ENCODE results near the gene STEAP1.
"Not testable (repeated sequence)": the region's sequence is repeated elsewhere in the genome, so short reads cannot be mapped to it uniquely, and the experiment has no call there.

Gene STEAP1

DNA sequence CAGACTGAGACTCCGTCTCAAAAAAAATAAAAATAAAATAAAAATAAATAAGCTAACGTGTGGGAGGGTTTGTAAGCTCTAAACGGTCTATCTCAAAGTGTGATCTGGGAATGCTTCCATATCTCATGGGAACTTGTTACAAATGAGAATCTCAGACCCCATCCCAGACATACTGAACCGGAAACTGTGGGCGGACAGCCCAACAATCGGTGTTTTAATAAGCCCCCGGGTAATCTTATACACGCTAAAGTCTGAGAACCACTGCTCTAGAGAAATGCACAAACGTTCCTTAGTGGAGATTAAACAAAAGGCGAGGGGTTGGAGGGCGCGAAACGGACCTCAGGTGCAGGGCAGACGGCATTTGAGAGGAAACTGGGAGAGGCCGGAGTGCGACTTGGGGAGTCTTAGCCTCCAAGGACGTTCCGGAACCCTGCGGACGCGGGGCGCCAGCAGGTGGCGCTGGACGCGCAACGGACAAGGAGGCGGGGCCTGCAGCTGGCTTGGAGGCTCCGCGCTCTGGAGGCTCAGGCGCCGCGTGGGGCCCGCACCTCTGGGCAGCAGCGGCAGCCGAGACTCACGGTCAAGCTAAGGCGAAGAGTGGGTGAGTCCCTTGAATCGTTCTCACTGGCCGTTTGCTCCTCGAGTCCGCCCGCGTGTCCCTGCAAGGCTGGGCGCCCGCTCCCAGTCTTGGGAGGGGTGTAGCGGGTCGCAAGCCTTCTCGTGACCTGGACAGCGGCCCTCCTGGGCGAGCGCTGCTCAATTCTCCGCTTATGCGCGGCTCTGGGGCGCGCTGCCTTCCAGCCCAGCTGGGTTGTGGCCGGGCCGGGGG, at the start of gene STEAP1:
TSS of gene STEAP1 (plus strand) at position 527 of the 829 bp plus-strand sequence. CDS start 5,320 bp downstream, outside the sequence.
- not testable (repeated sequence) for H3K36me3 ChIP-seq (ENCODE audit: control insufficient read depth, insufficient read depth, low read length); H3K27me3 ChIP-seq (ENCODE audit: control insufficient read depth, insufficient read depth, low read length)
- peak within 1 kb of the TSS; percentile 57 for H3K9ac ChIP-seq (ENCODE audit: low read length)

DNA sequence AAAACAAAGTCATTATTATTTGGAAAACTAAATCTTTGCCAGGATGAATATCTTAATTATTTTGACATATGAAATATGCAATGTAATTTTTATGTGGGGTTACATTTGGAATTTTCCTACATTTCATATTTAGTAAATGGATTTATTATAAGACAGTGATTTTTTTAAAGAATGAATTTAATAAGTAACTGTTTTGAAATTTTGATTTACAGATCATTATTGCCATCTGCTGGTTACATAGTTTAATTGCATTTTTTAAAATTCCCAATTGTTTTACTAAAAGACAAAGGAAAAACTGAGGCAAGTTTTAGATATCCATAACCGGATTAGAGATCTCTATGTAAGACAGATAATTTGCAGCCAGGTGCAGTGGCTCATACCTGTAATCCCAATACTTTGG, 39.3 kb upstream of the STEAP1 start:
- not testable (repeated sequence) for H3K4me3 ChIP-seq (ENCODE audit: low read length); H3K36me3 ChIP-seq (ENCODE audit: control insufficient read depth, insufficient read depth, low read length); H3K9me3 ChIP-seq (ENCODE audit: control insufficient read depth, low read length); H3K4me1 ChIP-seq (ENCODE audit: control insufficient read depth, insufficient read depth, low read length); H3K9ac ChIP-seq (ENCODE audit: low read length)
- H3K27me3 ChIP-seq (ENCODE audit: control insufficient read depth, insufficient read depth, low read length): peaks cover 14% of the 10 kb centered on the region

More for the DNA sequence above, at the start of gene STEAP1:
- H3K4me1 ChIP-seq (ENCODE audit: control insufficient read depth, insufficient read depth, low read length): peaks cover 22% of the 10 kb centered on the region
- not testable (repeated sequence) for H3K9me3 ChIP-seq (ENCODE audit: control insufficient read depth, low read length)
- peak within 1 kb of the TSS; percentile 9 for H3K4me3 ChIP-seq (ENCODE audit: low read length)

DNA sequence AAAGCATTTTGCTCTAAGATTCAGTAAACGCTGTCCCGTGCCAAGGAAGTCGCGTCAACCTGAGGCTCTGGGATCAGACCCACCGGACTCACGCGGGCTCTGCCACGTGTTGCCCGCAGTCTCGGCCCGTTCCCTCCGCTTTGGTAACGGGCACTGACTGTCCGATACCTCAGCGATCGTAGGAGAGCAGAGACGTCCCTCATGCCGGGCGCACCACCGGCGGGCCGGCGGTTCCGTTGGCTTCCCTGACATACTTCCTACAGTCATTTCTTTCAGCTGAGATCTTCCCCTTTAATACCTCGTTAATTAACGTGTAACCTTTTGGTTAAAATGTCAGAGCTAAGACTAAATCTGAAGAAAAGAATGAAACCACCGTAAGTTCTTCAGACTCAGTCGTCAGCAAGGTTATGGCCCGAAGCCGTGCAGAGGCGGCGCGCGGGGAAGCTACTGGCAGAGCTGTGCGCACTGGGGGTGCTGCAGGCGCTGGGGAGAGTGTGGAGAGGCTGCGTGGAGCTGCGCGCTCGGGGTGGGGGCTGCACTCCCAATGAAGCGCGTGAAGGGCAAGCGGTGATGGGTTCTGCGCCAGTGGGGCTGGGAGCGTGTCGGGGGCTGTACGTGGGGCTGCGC, 35.6 kb upstream of the STEAP1 start:
- peaks cover 14% of the 10 kb centered on the region for H3K27me3 ChIP-seq (ENCODE audit: control insufficient read depth, insufficient read depth, low read length)
- not testable (repeated sequence) for H3K9ac ChIP-seq (ENCODE audit: low read length); H3K36me3 ChIP-seq (ENCODE audit: control insufficient read depth, insufficient read depth, low read length); H3K9me3 ChIP-seq (ENCODE audit: control insufficient read depth, low read length); H3K4me3 ChIP-seq (ENCODE audit: low read length); H3K4me1 ChIP-seq (ENCODE audit: control insufficient read depth, insufficient read depth, low read length)

DNA sequence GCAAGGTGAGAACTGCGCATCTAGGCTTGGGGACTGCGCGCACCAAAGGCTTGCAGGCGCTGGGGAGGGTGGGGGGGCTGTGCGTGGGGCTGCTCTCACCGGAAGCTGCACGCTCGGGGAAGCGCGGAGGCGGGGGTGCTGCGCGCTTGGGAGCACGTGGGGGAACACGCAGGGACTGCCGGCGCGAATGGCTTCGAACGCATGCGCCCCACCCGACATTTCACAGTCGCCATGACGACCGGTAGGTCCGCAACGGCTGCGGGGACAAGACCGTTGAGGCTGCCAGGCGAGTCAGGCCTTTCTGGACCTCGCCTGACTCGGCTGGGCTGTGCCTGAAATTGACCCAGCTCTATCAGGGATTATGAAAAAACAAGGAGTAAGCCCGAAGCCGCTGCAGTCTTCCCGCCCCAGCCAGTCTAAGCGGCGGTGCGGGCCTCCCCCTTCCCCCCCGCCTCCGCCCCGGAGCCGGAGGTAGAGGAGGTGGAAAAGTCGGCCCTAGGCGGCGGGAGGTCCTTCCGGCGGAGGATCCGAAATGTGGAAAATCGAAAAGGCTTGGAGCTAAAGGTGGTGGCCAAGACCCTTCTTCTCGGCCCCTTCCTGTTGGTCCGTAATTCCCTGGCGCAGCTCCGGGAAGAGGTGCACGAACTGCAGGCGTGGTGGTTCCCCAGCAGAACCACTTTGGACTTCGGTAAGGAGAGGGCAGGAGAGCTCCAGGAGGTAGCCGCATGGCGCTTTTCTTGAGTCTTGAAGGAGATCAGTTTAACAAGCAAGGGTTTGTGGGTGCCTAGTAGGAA, 34.9 kb upstream of the STEAP1 start:
- Histone ChIP-seq H3K27me3 (ENCODE audit: control insufficient read depth, insufficient read depth, low read length) (peaks cover 14% of the 10 kb centered on the region), H3K4me1 (ENCODE audit: control insufficient read depth, insufficient read depth, low read length) (no peaks in the 10 kb centered on the region), H3K9ac (ENCODE audit: low read length) (no peak overlapping the region), H3K36me3 (ENCODE audit: control insufficient read depth, insufficient read depth, low read length) (no peaks in the 10 kb centered on the region), H3K9me3 (ENCODE audit: control insufficient read depth, low read length) (no peaks in the 10 kb centered on the region), H3K4me3 (ENCODE audit: low read length) (no peak overlapping the region)

DNA sequence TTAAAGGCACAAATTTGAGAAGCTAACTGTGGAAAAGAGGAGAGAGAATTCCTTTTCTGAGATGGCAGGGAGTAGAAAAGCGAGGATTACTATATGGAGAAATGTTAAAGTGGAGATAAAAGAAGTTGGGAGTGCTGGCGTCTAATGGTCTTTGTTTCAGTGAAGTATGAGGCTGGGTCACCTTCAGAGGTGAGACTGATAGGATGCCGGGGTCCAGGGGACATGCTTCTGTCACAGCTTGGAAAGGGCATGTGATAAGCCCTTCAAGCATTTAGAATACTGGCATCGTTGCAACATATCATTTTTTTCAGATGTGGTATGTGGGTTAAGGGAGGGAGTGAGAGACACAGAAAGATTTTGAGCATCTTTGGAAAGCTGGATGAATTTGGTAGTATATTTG, 34.1 kb upstream of the STEAP1 start:
- H3K4me3 ChIP-seq (ENCODE audit: low read length): not testable (repeated sequence)
- H3K27me3 ChIP-seq (ENCODE audit: control insufficient read depth, insufficient read depth, low read length): peaks cover 14% of the 10 kb centered on the region

DNA sequence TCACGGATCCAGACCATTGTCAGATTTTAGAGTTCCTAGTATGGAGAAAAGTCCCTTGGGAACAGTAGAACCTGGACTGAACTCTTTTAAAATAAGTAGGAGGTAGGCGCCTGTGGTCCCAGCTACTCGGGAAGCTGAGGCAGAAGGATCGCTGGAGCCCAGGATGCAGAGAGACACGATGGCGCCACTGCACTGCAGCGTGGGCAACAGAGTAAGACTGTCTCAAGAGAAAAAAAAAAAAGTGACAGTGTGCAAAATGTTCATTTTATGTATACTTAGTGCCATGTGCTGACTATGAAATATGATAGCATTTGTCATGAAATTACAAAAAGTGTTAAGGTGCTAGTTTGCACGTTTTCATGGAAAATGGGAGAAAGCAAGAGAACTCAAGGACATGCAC, 22.5 kb upstream of the STEAP1 start:
- H3K36me3 ChIP-seq (ENCODE audit: control insufficient read depth, insufficient read depth, low read length); H3K4me3 ChIP-seq (ENCODE audit: low read length); H3K9ac ChIP-seq (ENCODE audit: low read length); H3K9me3 ChIP-seq (ENCODE audit: control insufficient read depth, low read length); H3K27me3 ChIP-seq (ENCODE audit: control insufficient read depth, insufficient read depth, low read length); H3K4me1 ChIP-seq (ENCODE audit: control insufficient read depth, insufficient read depth, low read length): not testable (repeated sequence)

More for the DNA sequence above, 34.1 kb upstream of the STEAP1 start:
- not testable (repeated sequence) for H3K9me3 ChIP-seq (ENCODE audit: control insufficient read depth, low read length); H3K9ac ChIP-seq (ENCODE audit: low read length); H3K36me3 ChIP-seq (ENCODE audit: control insufficient read depth, insufficient read depth, low read length); H3K4me1 ChIP-seq (ENCODE audit: control insufficient read depth, insufficient read depth, low read length)

DNA sequence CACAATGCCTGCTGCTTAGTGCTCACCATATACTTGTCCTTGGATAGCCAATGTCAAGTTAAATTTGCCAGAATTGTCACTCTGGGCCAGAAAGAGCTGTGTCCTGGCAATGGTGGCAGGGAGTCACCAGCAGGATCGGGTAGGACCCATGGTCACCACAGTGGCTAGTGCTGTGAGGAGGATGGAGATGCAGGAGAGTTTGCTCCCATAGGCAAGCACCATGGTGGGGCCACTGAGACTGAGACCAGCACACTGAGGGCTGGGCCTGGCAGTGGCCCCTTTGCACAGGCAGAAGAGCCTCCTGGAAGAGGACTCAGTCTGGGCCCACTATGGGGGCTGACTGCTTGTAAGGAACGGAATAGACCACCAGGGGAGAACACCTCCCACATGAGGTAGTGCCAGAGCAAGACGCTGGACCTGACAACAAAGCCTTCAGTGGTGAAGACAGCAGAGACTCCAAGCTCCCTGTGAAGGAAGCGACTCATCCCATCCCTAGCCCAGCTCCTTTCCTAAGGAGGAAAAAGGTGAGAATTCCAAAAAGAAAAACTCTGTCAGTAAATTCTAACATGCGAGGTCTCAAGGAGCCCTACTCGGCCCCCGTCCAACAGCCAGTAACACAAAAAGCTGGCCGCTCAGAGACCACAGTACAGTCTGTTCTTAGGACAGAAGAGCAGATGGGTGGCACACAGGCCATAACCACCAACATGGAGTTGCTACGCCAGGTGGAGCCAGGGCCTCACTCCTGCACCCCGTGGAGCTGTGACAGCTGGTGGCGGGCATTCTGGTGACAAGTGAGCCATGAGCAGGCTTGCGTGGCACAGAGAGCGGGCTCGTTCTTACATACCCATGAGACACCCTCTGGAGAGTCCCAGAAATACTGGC, 6.9 kb upstream of the STEAP1 start:
- not testable (repeated sequence) for H3K27me3 ChIP-seq (ENCODE audit: control insufficient read depth, insufficient read depth, low read length); H3K4me3 ChIP-seq (ENCODE audit: low read length); H3K4me1 ChIP-seq (ENCODE audit: control insufficient read depth, insufficient read depth, low read length); H3K9me3 ChIP-seq (ENCODE audit: control insufficient read depth, low read length); H3K9ac ChIP-seq (ENCODE audit: low read length); H3K36me3 ChIP-seq (ENCODE audit: control insufficient read depth, insufficient read depth, low read length)

DNA sequence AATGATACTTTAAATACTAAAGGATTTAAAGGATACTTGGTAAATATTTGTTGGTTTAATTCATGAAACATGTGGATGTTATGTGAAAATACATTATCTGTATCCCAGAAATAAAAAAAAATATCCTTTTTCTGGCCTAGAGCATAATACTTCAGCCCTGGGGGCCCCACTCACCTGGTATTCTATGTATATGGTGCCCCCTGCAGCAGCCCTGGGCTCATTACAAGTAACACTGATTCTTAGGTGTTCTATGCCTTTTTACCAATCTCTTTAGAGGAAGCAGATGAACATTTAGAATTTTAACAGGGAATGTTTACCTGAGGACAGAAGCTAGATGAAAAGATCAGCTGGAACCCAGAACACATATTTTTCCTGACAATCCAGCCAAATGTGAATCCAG, 4.8 kb upstream of the STEAP1 start:
- not testable (repeated sequence) for H3K9me3 ChIP-seq (ENCODE audit: control insufficient read depth, low read length); H3K9ac ChIP-seq (ENCODE audit: low read length); H3K4me3 ChIP-seq (ENCODE audit: low read length); H3K27me3 ChIP-seq (ENCODE audit: control insufficient read depth, insufficient read depth, low read length); H3K36me3 ChIP-seq (ENCODE audit: control insufficient read depth, insufficient read depth, low read length); H3K4me1 ChIP-seq (ENCODE audit: control insufficient read depth, insufficient read depth, low read length)

DNA sequence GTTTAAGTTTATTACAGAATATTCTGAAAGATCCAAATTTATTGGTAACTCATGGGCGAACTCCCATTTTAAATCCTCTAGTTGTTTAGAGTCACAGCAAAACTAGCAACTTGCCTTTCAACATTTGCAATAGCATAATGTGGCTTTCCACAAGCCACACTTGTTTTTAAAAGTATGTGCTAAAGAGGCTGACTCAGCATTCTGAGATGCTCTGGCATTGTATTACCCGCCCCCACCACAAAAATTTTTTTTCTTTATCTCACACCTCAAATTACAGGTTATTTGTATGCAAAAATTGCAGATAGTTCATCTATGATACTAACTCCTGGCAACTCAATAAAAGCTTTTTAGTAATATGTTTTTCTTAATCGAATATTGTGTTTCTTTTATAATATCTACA, 2.4 kb upstream of the STEAP1 start:
- H3K27me3 ChIP-seq (ENCODE audit: control insufficient read depth, insufficient read depth, low read length); H3K36me3 ChIP-seq (ENCODE audit: control insufficient read depth, insufficient read depth, low read length): not testable (repeated sequence)

DNA sequence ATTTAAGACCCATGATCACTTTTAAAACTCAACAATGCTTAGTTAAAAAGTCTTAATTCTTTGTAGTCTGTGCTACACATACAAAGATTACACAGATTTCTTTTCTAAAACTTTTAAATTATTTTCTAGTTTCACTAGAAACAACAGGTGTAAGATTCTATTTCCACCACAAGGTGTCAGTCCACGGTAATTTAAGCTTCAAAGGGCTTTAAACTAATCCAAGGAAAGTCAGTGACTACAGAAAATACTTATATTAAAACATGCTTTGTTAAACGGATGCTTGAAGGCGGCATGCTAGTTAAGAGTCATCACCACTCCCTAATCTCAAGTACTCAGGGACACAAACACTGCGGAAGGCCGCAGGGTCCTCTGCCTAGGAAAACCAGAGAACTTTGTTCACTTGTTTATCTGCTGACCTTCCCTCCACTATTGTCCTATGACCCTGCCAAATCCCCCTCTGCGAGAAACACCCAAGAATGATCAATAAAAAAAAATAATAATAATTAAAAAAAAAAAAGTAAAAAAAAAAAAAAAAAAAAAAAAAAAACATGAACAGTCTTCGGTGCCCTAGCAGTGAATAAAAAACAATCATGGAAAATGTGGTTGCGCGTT, 1.5 kb upstream of the STEAP1 start:
- H3K4me1 ChIP-seq (ENCODE audit: control insufficient read depth, insufficient read depth, low read length): peaks cover 20% of the 10 kb centered on the region
- H3K9me3 ChIP-seq (ENCODE audit: control insufficient read depth, low read length): not testable (repeated sequence)

More for the DNA sequence above, 2.4 kb upstream of the STEAP1 start:
- peaks cover 12% of the 10 kb centered on the region for H3K4me1 ChIP-seq (ENCODE audit: control insufficient read depth, insufficient read depth, low read length)
- not testable (repeated sequence) for H3K9me3 ChIP-seq (ENCODE audit: control insufficient read depth, low read length); H3K9ac ChIP-seq (ENCODE audit: low read length); H3K4me3 ChIP-seq (ENCODE audit: low read length)

DNA sequence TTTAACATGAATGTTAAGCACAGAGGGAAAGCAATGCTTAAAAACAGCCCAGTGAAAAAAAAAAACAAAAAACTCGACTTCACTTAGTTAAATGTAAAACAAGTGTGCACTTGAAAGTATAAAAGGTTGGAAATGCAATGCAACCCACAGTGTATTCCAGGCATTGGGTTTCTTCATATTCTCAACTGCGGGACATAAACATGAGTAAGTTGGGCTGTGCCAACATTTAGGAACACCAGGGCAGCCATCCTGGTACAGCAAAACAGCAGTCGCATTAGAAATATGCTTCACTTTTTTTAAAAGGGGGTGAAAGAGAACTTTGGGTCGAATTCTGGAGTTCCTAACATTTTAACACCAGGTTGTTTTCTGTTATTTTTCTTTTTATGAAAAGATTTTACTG, 937 bp downstream of the STEAP1 start:
- H3K9me3 ChIP-seq (ENCODE audit: control insufficient read depth, low read length): no peaks in the 10 kb centered on the region
- no peaks in the 10 kb centered on the region for H3K27me3 ChIP-seq (ENCODE audit: control insufficient read depth, insufficient read depth, low read length)
- H3K36me3 ChIP-seq (ENCODE audit: control insufficient read depth, insufficient read depth, low read length): no peaks in the 10 kb centered on the region
- H3K9ac ChIP-seq (ENCODE audit: low read length): no peak overlapping the region
- H3K4me1 ChIP-seq (ENCODE audit: control insufficient read depth, insufficient read depth, low read length): peaks cover 26% of the 10 kb centered on the region
- H3K4me3 ChIP-seq (ENCODE audit: low read length): no peak overlapping the region

More for the DNA sequence above, 1.5 kb upstream of the STEAP1 start:
- not testable (repeated sequence) for H3K4me3 ChIP-seq (ENCODE audit: low read length); H3K9ac ChIP-seq (ENCODE audit: low read length); H3K27me3 ChIP-seq (ENCODE audit: control insufficient read depth, insufficient read depth, low read length); H3K36me3 ChIP-seq (ENCODE audit: control insufficient read depth, insufficient read depth, low read length)

All from mucosa of stomach (tissue), 1 donor.